HG03521 (cell line): ENCODE results near the gene KAT6B.

Experiments used
- ATAC-seq: cut with Tn5 transposase; IDR thresholded peaks from one replicate; pipeline ENCODE4 v1.9.1; 2021; ENCODE audit warnings: mild to moderate bottlenecking, moderate library complexity; ENCODE audit not compliant: unreplicated experiment

The KAT6B gene

GRCh38 chr10:74822521-74823089, 3.8 kb upstream of the KAT6B start:
- ATAC-seq, result no peak

GRCh38 chr10:74823791-74824183, 2.6 kb upstream of the KAT6B start:
- ATAC-seq, result no peak

GRCh38 chr10:74824184-74824899, 2.1 kb upstream of the KAT6B start:
- no peak for ATAC-seq

- ATAC-seq, result no peak
Observed at GRCh38 chr10:74824900-74825370, 1.5 kb upstream of the KAT6B start.

- ATAC-seq, result peak; percentile 1
Observed at GRCh38 chr10:74825371-74826141, 844 bp upstream of the KAT6B start.

- no peak for ATAC-seq
Observed at GRCh38 chr10:74827045-74827441, 643 bp downstream of the KAT6B start.

- ATAC-seq, result no peak
Observed at GRCh38 chr10:74827694-74828093, 1.3 kb downstream of the KAT6B start.

- no peak for ATAC-seq
Observed at GRCh38 chr10:74828946-74829345, 2.5 kb downstream of the KAT6B start.

GRCh38 chr10:74831518-74832120, 5.2 kb downstream of the KAT6B start:
- no peak for ATAC-seq

GRCh38 chr10:74835963-74836362, 9.6 kb downstream of the KAT6B start:
- ATAC-seq, result no peak

- no peak for ATAC-seq
Observed at GRCh38 chr10:74836877-74837276, 10.5 kb downstream of the KAT6B start.

- ATAC-seq, result no peak
Observed at GRCh38 chr10:74837743-74838142, 11.3 kb downstream of the KAT6B start.

GRCh38 chr10:74839708-74840107, 13.3 kb downstream of the KAT6B start:
- no peak for ATAC-seq

- no peak for ATAC-seq
Observed at GRCh38 chr10:74841265-74841973, 15.0 kb downstream of the KAT6B start.

- ATAC-seq, result no peak
Observed at GRCh38 chr10:74842301-74842954, 16.0 kb downstream of the KAT6B start.

- no peak for ATAC-seq
Observed at GRCh38 chr10:74846958-74847357, 20.6 kb downstream of the KAT6B start.

- ATAC-seq, result no peak
Observed at GRCh38 chr10:74851831-74852230, 25.4 kb downstream of the KAT6B start.

- no peak for ATAC-seq
Observed at GRCh38 chr10:74852381-74852780, 26.0 kb downstream of the KAT6B start.

- ATAC-seq, result no peak
Observed at GRCh38 chr10:74854610-74855009, 28.2 kb downstream of the KAT6B start.

GRCh38 chr10:74855027-74855426, 28.6 kb downstream of the KAT6B start:
- ATAC-seq, result no peak
